ENCODE results near the gene RIMBP2.

DNA sequence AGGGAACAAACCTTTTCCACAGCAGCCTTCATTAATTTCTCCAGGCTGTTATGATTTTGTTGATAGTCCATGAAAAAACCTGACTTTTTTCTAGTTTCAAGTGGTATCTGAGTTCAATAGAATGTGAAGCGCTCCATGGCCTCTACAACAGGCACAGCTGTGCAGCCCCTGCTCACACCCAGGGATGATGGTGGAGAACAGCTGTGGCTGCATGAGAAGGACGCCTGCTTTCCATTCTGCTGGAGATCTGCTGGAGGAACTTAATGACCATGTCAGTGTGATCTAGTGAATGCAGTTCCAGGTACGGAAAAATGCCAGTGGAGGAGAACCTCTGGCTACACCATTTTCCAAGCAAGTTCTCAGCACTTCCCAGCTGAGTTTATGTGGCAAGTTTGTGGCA is 297.8 kb downstream of the RIMBP2 start:
- TF ChIP-seq EP300 (IDR thresholded peaks at IDR 0.05) (no peak), POLR2A (IDR thresholded peaks at IDR 0.05) (no peak)
- TF ChIP-seq, protein P1, sequence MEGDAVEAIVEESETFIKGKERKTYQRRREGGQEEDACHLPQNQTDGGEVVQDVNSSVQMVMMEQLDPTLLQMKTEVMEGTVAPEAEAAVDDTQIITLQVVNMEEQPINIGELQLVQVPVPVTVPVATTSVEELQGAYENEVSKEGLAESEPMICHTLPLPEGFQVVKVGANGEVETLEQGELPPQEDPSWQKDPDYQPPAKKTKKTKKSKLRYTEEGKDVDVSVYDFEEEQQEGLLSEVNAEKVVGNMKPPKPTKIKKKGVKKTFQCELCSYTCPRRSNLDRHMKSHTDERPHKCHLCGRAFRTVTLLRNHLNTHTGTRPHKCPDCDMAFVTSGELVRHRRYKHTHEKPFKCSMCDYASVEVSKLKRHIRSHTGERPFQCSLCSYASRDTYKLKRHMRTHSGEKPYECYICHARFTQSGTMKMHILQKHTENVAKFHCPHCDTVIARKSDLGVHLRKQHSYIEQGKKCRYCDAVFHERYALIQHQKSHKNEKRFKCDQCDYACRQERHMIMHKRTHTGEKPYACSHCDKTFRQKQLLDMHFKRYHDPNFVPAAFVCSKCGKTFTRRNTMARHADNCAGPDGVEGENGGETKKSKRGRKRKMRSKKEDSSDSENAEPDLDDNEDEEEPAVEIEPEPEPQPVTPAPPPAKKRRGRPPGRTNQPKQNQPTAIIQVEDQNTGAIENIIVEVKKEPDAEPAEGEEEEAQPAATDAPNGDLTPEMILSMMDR (IDR thresholded peaks at IDR 0.05), result no peak
